GM10266 (cell line): ENCODE measurements around the gene TENM4.

Source experiments
- DNase-seq: peaks from one replicate; pipeline ENCODE4 v3.0.0; 2012; ENCODE audit errors: extremely low spot score
- CTCF ChIP-seq: IDR thresholded peaks from 2 replicates; pipeline ENCODE4 v1.5.1; 2012; ENCODE audit warnings: mild to moderate bottlenecking, low read depth; ENCODE audit not compliant: control insufficient read depth, insufficient read depth; ENCODE audit errors: missing control alignments

TENM4 gene

GRCh38 chr11:78784321-78785061 is 656.3 kb downstream of the TENM4 start:
- no peak for TF ChIP-seq CTCF
- DNase-seq = no peak

- DNase-seq = no peak
- TF ChIP-seq CTCF = no peak
Observed at GRCh38 chr11:78783846-78784245, 657.0 kb downstream of the TENM4 start.

- no peak for TF ChIP-seq CTCF
- DNase-seq = no peak
Observed at GRCh38 chr11:78783301-78783700, 657.5 kb downstream of the TENM4 start.

- no peak for TF ChIP-seq CTCF
Observed at GRCh38 chr11:78782725-78783124, 658.1 kb downstream of the TENM4 start.

GRCh38 chr11:78780889-78781288 is 659.9 kb downstream of the TENM4 start:
- DNase-seq = no peak
- TF ChIP-seq CTCF = no peak

More at GRCh38 chr11:78782725-78783124, 658.1 kb downstream of the TENM4 start:
- no peak for DNase-seq

DNA sequence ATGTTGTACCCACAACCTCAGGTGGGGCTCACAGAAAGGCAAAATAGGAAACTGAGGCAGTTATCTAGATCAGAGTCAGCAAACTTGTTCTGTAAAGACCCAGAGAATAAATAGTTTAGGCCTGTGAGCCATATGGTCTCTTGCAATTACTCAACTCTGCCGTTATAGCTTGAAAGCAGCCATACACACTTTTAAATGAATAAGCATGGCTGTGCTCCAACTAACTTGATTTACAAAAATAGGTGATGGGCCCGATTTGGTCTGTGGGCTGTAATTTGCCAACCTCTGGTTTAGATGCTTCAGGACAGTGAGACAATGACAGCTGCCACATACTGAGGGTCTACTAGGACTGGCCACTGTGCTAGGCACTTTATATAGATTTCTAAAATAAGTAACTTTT is 667.3 kb downstream of the TENM4 start:
- TF ChIP-seq CTCF = no peak
- no peak for DNase-seq

GRCh38 chr11:78773077-78773476 is 667.8 kb downstream of the TENM4 start:
- DNase-seq = no peak
- TF ChIP-seq CTCF = no peak
